DOHH2 (cell line): ENCODE results near the gene CDCA7.

Source experiments
- EZH2phosphoT487 ChIP-seq: fragments of 200-600 bp; sonication (generic); IDR thresholded peaks from 2 replicates; pipeline ENCODE4 v1.6.1; 2017; ENCODE audit warnings: borderline replicate concordance, mild to moderate bottlenecking, antibody characterized with exemption, low read length, moderate library complexity, mixed read lengths
- TF ChIP-seq, protein P1 (sequence below): fragments of 200-600 bp; sonication (generic); IDR thresholded peaks from one replicate; pipeline ENCODE4 v1.5.1; 2014; ENCODE audit warnings: antibody characterized with exemption, mild to moderate bottlenecking, low read depth, low read length; ENCODE audit not compliant: poor library complexity, severe bottlenecking

DNA sequence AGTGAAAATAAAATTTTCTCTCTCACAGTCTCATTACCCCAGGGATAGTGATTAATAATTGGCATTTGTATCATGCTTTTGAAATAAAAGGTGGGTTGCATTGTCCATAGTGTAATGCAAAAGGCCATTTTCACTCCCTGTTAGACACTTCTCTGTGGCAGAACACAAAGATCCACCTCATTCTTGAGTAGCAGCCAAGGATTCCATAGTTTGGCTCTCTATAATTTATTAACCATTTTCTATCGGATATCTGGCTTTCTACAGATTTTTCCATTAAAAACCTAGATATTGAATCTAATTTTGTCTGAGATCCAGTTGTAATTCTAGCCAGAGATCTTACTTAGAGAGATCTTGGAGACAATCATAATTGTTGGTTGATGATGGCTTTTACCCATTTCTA, 39.0 kb downstream of the CDCA7 start:
- TF ChIP-seq, protein P1, sequence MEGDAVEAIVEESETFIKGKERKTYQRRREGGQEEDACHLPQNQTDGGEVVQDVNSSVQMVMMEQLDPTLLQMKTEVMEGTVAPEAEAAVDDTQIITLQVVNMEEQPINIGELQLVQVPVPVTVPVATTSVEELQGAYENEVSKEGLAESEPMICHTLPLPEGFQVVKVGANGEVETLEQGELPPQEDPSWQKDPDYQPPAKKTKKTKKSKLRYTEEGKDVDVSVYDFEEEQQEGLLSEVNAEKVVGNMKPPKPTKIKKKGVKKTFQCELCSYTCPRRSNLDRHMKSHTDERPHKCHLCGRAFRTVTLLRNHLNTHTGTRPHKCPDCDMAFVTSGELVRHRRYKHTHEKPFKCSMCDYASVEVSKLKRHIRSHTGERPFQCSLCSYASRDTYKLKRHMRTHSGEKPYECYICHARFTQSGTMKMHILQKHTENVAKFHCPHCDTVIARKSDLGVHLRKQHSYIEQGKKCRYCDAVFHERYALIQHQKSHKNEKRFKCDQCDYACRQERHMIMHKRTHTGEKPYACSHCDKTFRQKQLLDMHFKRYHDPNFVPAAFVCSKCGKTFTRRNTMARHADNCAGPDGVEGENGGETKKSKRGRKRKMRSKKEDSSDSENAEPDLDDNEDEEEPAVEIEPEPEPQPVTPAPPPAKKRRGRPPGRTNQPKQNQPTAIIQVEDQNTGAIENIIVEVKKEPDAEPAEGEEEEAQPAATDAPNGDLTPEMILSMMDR, result no peak
- no peak for TF ChIP-seq EZH2phosphoT487
